HepG2 (cell line): ENCODE data around the gene ITIH1. TPM values are rescaled to one million over a fixed set of nuclear protein-coding genes. Genes with fewer than 3 reads are reported as not detected.

Experiments
- ATAD3A ChIP-seq: sonication (generic); formaldehyde crosslinking; IDR thresholded peaks from 2 replicates; pipeline ENCODE4 v1.4.0; 2020; ENCODE audit warnings: missing genetic modification reagents
- DPF2 ChIP-seq: sonication (generic); formaldehyde crosslinking; IDR thresholded peaks from 2 replicates; pipeline ENCODE4 v1.4.0; 2020; ENCODE audit warnings: mild to moderate bottlenecking, low read depth, missing genetic modification reagents, borderline replicate concordance
- HOXA9 ChIP-seq: sonication (generic); formaldehyde crosslinking; IDR thresholded peaks from 2 replicates; pipeline ENCODE4 v1.8.1; 2022; ENCODE audit warnings: missing genetic modification reagents, mild to moderate bottlenecking, moderate library complexity, borderline replicate concordance
- IRF9 ChIP-seq: sonication (generic); formaldehyde crosslinking; IDR thresholded peaks from 2 replicates; pipeline ENCODE4 v1.8.0; 2022; ENCODE audit warnings: missing genetic modification reagents, mild to moderate bottlenecking, borderline replicate concordance
- MAZ ChIP-seq, 2 experiments: sonication (generic) in 1 of 2; formaldehyde crosslinking in 1 of 2; IDR thresholded peaks; 2 replicates each; pipeline versions ENCODE4 v1.5.0 to v1.6.1; 2012 to 2020; ENCODE audit warnings: low read depth in 2 of 2, mild to moderate bottlenecking in 2 of 2, borderline replicate concordance in 1 of 2, improper control_type of control experiment in 1 of 2, low read length in 1 of 2, missing genetic modification reagents in 1 of 2, moderate library complexity in 1 of 2
- MXI1 ChIP-seq: IDR thresholded peaks from 3 replicates; pipeline ENCODE4 v1.6.1; 2012; ENCODE audit warnings: low read depth, low read length, inconsistent platforms, borderline replicate concordance
- RAD21 ChIP-seq: fragments of 450-650 bp; formaldehyde crosslinking; IDR thresholded peaks from 2 replicates; pipeline ENCODE4 v1.5.0; 2020; ENCODE audit warnings: mild to moderate bottlenecking
- RBFOX2 ChIP-seq: fragments of 200-400 bp; formaldehyde crosslinking; IDR thresholded peaks from 2 replicates; pipeline ENCODE4 v1.6.1; 2017; ENCODE audit warnings: low read depth, mild to moderate bottlenecking, low read length
- RXRB ChIP-seq: IDR thresholded peaks from 2 replicates; pipeline ENCODE4 v1.6.1; 2016; ENCODE audit warnings: borderline replicate concordance, missing genetic modification reagents, missing compliant biosample characterization
- SKIL ChIP-seq: sonication (generic); formaldehyde crosslinking; IDR thresholded peaks from 2 replicates; pipeline ENCODE4 v1.8.0; 2022; ENCODE audit warnings: missing genetic modification reagents, mild to moderate bottlenecking, moderate library complexity, borderline replicate concordance
- ZNF263 ChIP-seq: sonication (generic); formaldehyde crosslinking; IDR thresholded peaks from 2 replicates; pipeline ENCODE4 v1.4.0; 2020; ENCODE audit warnings: missing genetic modification reagents
- ZNF317 ChIP-seq: sonication (generic); formaldehyde crosslinking; IDR thresholded peaks from 2 replicates; pipeline ENCODE4 v1.5.0; 2020; ENCODE audit warnings: mild to moderate bottlenecking, missing genetic modification reagents
- ZNF570 ChIP-seq: sonication (generic); formaldehyde crosslinking; IDR thresholded peaks from 2 replicates; pipeline ENCODE4 v1.4.0; 2020; ENCODE audit warnings: mild to moderate bottlenecking, missing genetic modification reagents, borderline replicate concordance
- ZNF572 ChIP-seq: sonication (generic); formaldehyde crosslinking; IDR thresholded peaks from 2 replicates; pipeline ENCODE4 v1.5.1; 2020; ENCODE audit warnings: mild to moderate bottlenecking, missing genetic modification reagents
- ZNF574 ChIP-seq: sonication (generic); formaldehyde crosslinking; IDR thresholded peaks from 2 replicates; pipeline ENCODE4 v1.4.0; 2020; ENCODE audit warnings: missing genetic modification reagents
- ZNF646 ChIP-seq: sonication (generic); formaldehyde crosslinking; IDR thresholded peaks from 2 replicates; pipeline ENCODE4 v1.9.0; 2021; ENCODE audit warnings: mild to moderate bottlenecking, missing genetic modification reagents
- polyA plus RNA-seq, 8 experiments: library from polyadenylated mRNA; depleted of rRNA in 3 of 8; stranded (reverse) in 7 of 8; unstranded in 1 of 8; fragments of >200 nt; fragmentation: Illumina TruSeq in 4 of 8; extraction: Trizol in 4 of 8; gene quantifications; 2 replicates each; pipeline versions ENCODE4 v1.2.1 to v1.2.3, GENCODE V29; 2011 to 2016; ENCODE audit warnings: low read depth in 4 of 8, missing spikeins in 1 of 8, mixed read lengths in 1 of 8; ENCODE audit not compliant: insufficient read depth in 1 of 8
- total RNA-seq, 5 experiments: library from RNA; depleted of rRNA; stranded (reverse); fragments of >200 nt; fragmentation: Illumina TruSeq; extraction: Trizol; gene quantifications; 2 replicates each; pipeline ENCODE4 v1.2.3, GENCODE V29; 2016; ENCODE audit warnings: low read depth in 1 of 5

ITIH1 gene
- total and polyA plus RNA-seq, 2 of the 13 experiments (the other 11 are each of a cell fraction or from before 2014, with no cell fraction given), result 12.3 to 19.6 TPM

- TF ChIP-seq MAZ (IDR thresholded peaks at IDR 0.05; ENCODE audit: borderline replicate concordance, low read depth, low read length) (peak; percentile 50; the same call in 1 of the 2 replicates), MAZ (CRISPR knock-in tag; IDR thresholded peaks at IDR 0.05; ENCODE audit: low read depth) (no peak), RBFOX2 (no peak), SKIL (no peak), DPF2 (CRISPR knock-in tag) (no peak), ZNF572 (CRISPR knock-in tag) (peak; percentile 100), ZNF570 (CRISPR knock-in tag) (no peak), ZNF646 (CRISPR knock-in tag) (peak; percentile 45; the same call in 1 of the 2 replicates), ZNF317 (CRISPR knock-in tag) (no peak), IRF9 (no peak), ZNF574 (CRISPR knock-in tag) (peak; percentile 43), ATAD3A (no peak), ZNF263 (peak; percentile 89), RXRB (peak; percentile 30; the same call in 1 of the 2 replicates), MXI1 (peak; percentile 23; the same call in 1 of the 3 replicates), RAD21 (peak; percentile 37; the same call in 1 of the 2 replicates), HOXA9 (no peak)
Measured at GRCh38 chr3:52827866-52828376, 50.5 kb downstream of the ITIH1 start (continued).
